ENCODE results near the gene SLC35A3. TPM values are rescaled to one million over a fixed set of nuclear protein-coding genes. Genes with fewer than 3 reads are reported as not detected.

The SLC35A3 gene
- total and polyA plus RNA-seq, 9 of the 15 experiments (the other 6 are each of a cell fraction or from before 2014, with no cell fraction given), result 3.5 to 21.7 (median 13.2) TPM

- Histone ChIP-seq H2AFZ (ENCODE audit: low read depth, low read length) (no peak overlapping the region), H3K36me3 (ENCODE audit: control insufficient read depth, insufficient read depth, low read length) (no peaks in the 10 kb centered on the region), H3K79me2 (ENCODE audit: control insufficient read depth, insufficient read depth, low read length) (no peaks in the 10 kb centered on the region), H3K9me1 (ENCODE audit: control insufficient read depth, insufficient read depth, low read length) (no peaks in the 10 kb centered on the region), H3K9ac (ENCODE audit: insufficient read depth in 1 of 2, low read depth in 2 of 2, low read length in 2 of 2) (no peak overlapping the region), H3K4me2 (ENCODE audit: insufficient read depth, low read length) (no peak overlapping the region), H4K20me1 (replicated peaks; ENCODE audit: control insufficient read depth, insufficient read depth, low read length) (no peaks in the 10 kb centered on the region), H3K9me3 (replicated peaks; ENCODE audit: control insufficient read depth, insufficient read depth, low read depth, low read length) (no peaks in the 10 kb centered on the region), H3K27me3 (ENCODE audit: control insufficient read depth in 2 of 2, insufficient read depth in 2 of 2, low read length in 2 of 2) (no peaks in the 10 kb centered on the region), H3K27ac (ENCODE audit: extremely low read depth, low read depth, low read length) (no peak overlapping the region), H3K4me1 (replicated peaks in 1 of 2; ENCODE audit: control insufficient read depth in 2 of 2, insufficient read depth in 2 of 2, low read length in 2 of 2) (peaks cover 0 to 8% of the 10 kb centered on the region in 2 experiments; a peak in 2 of 5 replicates), H3K4me3 (no peak overlapping the region)
- BruUV-seq (replicated peaks), result no TSS peak
- 36% methylated on average over 1 of the region's 1 CpG for WGBS (ENCODE audit: insufficient coverage, low coverage, missing lambda C conversion rate)
- intact Hi-C loops (cut with micrococcal nuclease) (no loop called here), in situ Hi-C loops (cut with MboI) (no loop called here)
- ChIA-PET CTCF (ENCODE audit: low intra/inter-chr PET ratio) (no interaction called here), POLR2A (interaction anchor here (0.6 to 1.2 kb wide), 2 partner anchors 12 to 39 kb away, joined by 3 read pairs; no protein-coding TSS in a partner anchor)
- FAIRE-seq (peak; percentile 48), ATAC-seq (no peak), DNase-seq (ENCODE audit: extremely low read depth in 1 of 4, low spot score in 3 of 4) (no peak)
- no peak for TF ChIP-seq RBM14 (IDR thresholded peaks at IDR 0.05; ENCODE audit: borderline replicate concordance, insufficient read depth, low read depth, low read length)
- no peak for TF ChIP-seq ZEB2 (IDR thresholded peaks at IDR 0.05)
- no peak for TF ChIP-seq NEUROD1 (IDR thresholded peaks at IDR 0.05; ENCODE audit: borderline replicate concordance, low read depth, low read length, partially characterized antibody)
- TF ChIP-seq RAD21 (CRISPR knock-in tag; conservative IDR thresholded peaks at IDR 0.05 in 1 of 2, IDR thresholded peaks at IDR 0.05 in 1 of 2), result no peak
- TF ChIP-seq HES1 (IDR thresholded peaks at IDR 0.05; ENCODE audit: low read depth), result no peak
- TF ChIP-seq SAFB (IDR thresholded peaks at IDR 0.05; ENCODE audit: borderline replicate concordance, low read depth, low read length), result no peak
- TF ChIP-seq TFAP4 (CRISPR knock-in tag; IDR thresholded peaks at IDR 0.05; ENCODE audit: borderline replicate concordance), result no peak
- no peak for TF ChIP-seq KLF10 (CRISPR knock-in tag; IDR thresholded peaks at IDR 0.05)
- TF ChIP-seq CHD4 (IDR thresholded peaks at IDR 0.05; ENCODE audit: insufficient read depth, insufficient replicate concordance, low read depth, low read length, poor library complexity, severe bottlenecking), result no peak
- no peak for TF ChIP-seq SPI1 (IDR thresholded peaks at IDR 0.05; ENCODE audit: borderline replicate concordance, low read depth, low read length)
- TF ChIP-seq UBTF (IDR thresholded peaks at IDR 0.05; ENCODE audit: borderline replicate concordance in 1 of 2, low read depth in 2 of 2, low read length in 2 of 2), result no peak
- no peak for TF ChIP-seq TAF9B (IDR thresholded peaks at IDR 0.05; ENCODE audit: partially characterized antibody)
- TF ChIP-seq, protein P1, sequence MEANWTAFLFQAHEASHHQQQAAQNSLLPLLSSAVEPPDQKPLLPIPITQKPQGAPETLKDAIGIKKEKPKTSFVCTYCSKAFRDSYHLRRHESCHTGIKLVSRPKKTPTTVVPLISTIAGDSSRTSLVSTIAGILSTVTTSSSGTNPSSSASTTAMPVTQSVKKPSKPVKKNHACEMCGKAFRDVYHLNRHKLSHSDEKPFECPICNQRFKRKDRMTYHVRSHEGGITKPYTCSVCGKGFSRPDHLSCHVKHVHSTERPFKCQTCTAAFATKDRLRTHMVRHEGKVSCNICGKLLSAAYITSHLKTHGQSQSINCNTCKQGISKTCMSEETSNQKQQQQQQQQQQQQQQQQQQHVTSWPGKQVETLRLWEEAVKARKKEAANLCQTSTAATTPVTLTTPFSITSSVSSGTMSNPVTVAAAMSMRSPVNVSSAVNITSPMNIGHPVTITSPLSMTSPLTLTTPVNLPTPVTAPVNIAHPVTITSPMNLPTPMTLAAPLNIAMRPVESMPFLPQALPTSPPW (CRISPR knock-in tag; IDR thresholded peaks at IDR 0.05), result no peak
- TF ChIP-seq ZNF444 (CRISPR knock-in tag; IDR thresholded peaks at IDR 0.05), result no peak
- no peak for TF ChIP-seq ZNF41 (CRISPR knock-in tag; conservative IDR thresholded peaks at IDR 0.05)
- TF ChIP-seq, protein P2, sequence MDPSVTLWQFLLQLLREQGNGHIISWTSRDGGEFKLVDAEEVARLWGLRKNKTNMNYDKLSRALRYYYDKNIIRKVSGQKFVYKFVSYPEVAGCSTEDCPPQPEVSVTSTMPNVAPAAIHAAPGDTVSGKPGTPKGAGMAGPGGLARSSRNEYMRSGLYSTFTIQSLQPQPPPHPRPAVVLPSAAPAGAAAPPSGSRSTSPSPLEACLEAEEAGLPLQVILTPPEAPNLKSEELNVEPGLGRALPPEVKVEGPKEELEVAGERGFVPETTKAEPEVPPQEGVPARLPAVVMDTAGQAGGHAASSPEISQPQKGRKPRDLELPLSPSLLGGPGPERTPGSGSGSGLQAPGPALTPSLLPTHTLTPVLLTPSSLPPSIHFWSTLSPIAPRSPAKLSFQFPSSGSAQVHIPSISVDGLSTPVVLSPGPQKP (CRISPR knock-in tag; IDR thresholded peaks at IDR 0.05), result no peak
These were observed 34.3 kb upstream of the SLC35A3 start for GRCh38 chr1:99935534-99935933.
